Activated CD4-positive, alpha-beta T cell treated with anti-CD3 and anti-CD28 coated beads, Interleukin-2, amount 50 U/mL, for 48 hours (primary cell): Measurements from ENCODE around the gene TPBGL.
A peak's percentile ranks its signal among the peaks of the same experiment; 100 is the strongest.

Experiments
- DNase-seq, 2 experiments: peaks; one replicate each; pipeline ENCODE4 v3.0.0-alpha.2; 2020

TPBGL gene

GRCh38 chr11:75212411-75212810 lies 28.2 kb upstream of the TPBGL start:
- DNase-seq = no peak

DNA sequence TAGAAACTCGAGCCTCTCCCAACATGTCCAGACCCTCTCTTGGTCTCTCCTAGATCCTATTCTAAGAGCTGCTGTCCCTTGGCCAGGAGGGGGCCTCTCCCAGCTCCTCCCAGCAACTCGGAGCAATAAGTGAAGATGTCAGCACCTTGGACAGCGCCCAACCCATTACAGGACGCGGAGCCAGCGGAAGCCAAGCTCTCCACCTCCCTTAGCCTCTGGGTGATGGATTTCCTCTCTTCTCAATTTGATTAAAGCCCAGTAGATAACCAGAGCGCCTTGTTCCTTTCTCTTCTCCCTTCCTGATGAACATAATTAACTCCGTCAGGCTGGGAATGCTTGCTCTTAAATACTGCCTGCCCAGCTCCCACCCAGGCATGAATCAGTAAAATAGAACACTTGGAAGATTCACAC lies 26.2 kb upstream of the TPBGL start:
- peak; percentile 82 to 87 for DNase-seq

DNA sequence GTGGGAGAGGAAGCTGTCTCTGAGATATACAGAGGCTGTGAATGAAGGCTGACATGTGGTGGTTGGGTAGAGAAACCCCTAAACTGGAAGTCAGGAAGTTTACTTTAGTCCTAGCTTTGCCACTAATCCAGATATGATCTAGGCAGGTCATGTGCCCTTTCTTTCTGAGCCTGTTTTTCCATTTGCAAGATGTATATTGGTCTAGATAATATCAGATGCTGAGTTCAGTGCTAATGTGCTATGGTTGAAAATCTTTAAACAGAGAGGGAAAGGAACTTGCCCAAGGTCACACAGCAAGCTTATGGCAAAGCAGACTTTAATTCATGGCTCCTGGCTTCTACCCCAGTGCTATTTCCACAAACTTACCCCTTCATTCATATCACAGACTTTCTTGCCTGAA lies 25.7 kb upstream of the TPBGL start:
- no peak for DNase-seq

GRCh38 chr11:75219869-75220268 lies 20.7 kb upstream of the TPBGL start:
- no peak for DNase-seq

DNA sequence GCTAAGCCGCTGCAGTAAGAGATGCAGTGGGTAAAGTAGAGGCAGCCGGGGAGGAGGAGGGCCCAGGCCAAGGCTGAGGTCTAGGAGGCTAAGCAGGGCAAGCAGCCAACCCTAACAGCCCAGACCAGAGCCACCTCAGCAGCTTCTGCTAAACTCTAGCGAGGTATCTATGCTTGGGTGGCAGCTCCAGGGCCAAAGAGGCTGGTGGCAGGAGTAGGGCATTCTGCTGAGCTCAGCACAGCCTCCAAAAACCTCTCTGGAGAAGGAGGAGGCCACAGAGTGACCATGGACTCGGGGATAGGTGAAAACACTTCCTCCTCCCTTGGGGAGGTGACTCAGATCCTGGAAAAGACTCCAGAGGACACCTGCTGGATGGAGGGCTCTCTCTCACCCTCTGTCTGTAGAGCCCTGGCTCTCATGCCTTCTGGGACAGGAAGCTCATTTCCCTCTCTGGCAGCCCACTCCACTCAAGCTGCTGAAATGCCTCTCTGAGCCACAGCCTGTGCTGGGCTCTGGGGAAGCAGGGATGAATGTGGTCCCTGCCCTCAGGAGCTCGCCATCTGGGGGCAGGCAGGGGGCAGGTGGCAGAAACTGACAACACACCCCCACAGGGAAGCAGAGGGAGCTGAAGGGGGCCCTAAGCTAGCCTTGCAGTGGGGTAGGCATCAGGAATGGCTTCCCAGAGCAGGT lies 16.5 kb upstream of the TPBGL start:
- no peak for DNase-seq

- DNase-seq = no peak
Observed at GRCh38 chr11:75225794-75226193, 14.8 kb upstream of the TPBGL start.

GRCh38 chr11:75229466-75229865 lies 11.1 kb upstream of the TPBGL start:
- DNase-seq = no peak

DNA sequence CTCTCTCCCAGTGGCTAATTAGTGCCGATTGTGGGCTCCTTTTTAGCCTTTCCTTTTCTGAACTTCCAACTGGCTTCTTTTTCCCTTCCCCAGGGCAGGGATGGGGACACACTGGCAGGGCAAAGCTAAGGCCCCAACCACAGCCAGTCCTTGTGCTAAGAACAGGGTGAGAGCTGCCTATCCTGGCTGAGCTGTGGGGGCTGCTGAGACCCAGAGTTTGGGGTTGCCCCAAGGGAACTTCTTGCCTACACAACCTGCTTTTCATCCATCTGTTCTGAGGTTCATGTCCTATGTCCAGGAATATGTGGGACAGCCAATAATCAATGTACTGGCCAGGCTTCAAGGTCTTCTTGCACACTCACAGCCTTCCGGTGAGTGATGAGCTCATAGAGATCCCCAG lies 10.0 kb upstream of the TPBGL start:
- DNase-seq = no peak

- DNase-seq = no peak
Observed at GRCh38 chr11:75233754-75234172, 6.8 kb upstream of the TPBGL start.

GRCh38 chr11:75236062-75236461 lies 4.5 kb upstream of the TPBGL start:
- no peak for DNase-seq

DNA sequence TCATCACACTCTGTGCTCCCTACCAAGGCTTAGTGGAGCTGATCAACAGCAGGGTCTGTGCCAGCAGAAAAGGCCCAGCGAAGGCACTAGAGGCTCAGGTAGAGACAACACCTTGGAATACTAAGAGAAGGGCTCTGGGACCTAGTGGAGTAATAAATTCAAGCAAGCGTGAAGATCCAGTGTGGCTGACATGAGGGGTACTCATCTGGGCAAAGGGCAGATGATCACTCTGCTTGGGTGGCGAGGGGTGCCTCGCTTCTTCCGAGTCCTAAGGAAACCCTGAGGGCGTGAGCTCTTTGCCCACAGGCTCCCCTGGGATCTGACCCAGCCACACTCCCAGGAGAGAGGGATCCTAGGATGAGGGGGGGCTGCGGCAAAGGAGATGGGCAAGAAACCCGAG lies 3.5 kb upstream of the TPBGL start:
- DNase-seq = no peak

- no peak for DNase-seq
Observed at GRCh38 chr11:75238595-75239440, 1.8 kb upstream of the TPBGL start.

- no peak for DNase-seq
Observed at GRCh38 chr11:75239531-75240290, 863 bp upstream of the TPBGL start.

DNA sequence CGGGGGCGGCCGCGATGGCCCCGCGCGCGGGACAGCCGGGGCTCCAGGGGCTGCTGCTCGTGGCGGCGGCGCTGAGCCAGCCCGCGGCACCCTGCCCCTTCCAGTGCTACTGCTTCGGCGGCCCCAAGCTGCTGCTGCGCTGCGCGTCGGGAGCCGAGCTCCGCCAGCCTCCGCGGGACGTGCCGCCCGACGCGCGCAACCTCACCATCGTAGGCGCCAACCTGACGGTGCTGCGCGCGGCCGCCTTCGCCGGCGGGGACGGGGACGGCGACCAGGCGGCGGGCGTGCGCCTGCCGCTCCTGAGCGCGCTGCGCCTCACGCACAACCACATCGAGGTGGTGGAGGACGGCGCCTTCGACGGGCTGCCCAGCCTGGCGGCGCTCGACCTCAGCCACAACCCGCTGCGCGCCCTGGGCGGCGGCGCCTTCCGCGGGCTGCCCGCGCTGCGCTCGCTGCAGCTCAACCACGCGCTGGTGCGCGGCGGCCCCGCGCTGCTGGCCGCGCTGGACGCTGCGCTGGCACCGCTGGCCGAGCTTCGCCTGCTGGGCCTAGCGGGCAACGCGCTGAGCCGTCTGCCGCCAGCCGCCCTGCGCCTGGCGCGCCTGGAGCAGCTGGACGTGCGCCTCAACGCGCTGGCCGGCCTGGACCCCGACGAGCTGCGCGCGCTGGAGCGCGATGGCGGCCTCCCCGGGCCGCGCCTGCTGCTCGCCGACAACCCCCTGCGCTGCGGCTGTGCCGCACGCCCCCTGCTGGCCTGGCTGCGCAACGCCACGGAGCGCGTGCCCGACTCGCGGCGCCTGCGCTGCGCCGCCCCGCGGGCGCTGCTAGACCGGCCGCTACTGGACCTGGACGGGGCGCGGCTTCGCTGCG lies 697 bp downstream of the TPBGL start:
- DNase-seq = peak; percentile 87 to 89

DNA sequence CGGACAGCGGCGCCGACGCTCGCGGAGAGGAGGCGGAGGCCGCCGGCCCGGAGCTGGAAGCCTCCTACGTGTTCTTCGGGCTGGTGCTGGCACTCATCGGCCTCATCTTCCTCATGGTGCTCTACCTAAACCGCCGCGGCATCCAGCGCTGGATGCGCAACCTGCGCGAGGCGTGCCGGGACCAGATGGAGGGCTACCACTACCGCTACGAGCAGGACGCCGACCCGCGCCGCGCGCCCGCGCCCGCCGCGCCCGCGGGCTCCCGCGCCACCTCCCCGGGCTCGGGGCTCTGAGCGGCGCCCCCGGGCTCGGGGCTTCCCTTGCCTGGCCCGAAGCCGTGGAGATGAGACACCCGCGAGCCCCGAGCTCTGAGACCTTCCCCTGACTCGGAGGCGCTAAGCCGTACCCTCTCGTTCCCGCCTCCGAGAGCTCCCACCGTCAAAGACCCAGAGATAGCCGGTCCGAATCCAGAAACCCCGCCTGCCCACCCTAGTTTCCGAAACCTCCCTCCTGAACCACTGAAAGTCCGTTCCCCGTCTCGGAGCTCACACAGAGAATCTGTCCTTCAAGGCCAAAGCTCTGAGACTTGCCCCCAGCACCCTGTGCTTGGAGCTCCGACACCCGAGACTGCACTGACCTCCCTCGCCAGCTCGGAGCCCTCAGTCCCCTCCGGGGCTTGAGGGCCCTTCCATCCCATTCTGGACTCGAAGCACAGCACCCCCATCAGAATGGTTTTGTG lies 1.5 kb downstream of the TPBGL start:
- DNase-seq = no peak

DNA sequence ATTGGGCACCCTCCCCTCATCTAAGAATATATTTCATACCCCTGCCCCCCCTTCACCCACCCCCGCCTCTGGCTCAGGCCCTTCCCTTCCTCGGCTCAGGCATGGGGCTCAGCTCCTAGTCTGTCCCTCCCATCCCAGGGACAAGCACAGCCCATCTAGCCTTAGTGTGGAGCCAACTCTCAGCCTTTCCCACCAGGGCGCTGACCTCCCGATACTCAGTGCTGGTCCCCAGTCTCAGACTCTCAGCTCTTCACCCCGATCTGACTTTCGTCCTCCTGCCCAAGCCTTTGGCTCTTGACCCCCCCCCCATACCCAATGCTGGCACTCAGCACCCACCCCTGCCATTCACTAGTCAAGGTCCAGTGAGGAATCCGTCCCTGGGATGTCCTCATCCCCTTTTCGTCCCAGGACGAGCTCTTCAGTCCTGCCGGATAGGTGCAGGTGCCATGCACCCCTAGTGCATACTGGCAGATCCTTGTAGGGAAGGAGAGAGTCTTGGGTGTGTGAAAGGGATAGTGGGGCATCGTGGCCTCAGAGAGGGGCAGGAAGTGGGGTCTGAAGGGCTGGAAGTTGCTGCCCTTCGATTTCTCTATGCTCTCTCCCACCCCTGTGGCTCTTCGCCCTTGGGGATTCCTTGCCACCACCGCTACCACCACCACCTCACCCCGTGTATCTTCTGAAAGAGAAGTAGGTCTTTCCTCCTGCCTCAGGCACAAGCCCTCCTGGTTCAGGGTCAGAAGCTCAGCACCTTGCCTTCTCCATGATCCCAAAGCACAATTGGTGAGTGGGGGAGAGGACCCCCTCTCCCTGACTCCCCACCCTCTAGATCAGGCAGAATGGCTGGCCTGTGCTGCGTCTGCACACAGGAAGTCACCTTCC lies 2.4 kb downstream of the TPBGL start:
- no peak for DNase-seq

- DNase-seq = no peak
Observed at GRCh38 chr11:75244052-75244814, 3.7 kb downstream of the TPBGL start.

DNA sequence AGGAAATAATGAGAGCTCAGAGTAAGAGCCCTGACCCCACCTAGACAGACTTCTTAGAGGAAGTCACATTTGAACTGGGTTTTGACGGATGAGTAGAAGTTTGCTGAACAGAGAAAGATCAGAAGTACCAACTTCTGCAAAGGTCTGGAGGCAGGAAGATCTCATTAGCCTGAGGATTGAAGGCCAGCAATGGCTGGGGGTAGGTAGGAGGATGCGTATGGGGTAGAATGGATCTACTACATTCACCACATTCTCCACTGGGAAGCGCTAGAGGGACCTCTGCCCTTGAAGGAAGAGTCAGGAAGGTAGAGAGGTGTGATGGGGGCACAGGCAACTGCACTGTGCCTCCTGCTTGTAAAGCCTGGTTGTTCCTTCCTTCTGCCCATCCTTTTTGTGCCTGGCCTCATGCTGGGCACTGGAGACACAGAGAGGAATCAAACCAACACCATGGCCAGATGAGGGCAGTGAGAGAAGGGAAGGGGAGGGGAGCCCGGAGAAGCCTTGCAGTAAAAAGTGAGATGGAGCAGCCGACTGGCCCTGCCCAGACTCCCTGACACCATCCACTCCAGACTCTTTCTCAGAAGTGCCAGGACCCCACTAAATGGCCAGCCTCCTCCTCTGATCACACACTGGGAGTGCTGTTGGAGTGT lies 4.9 kb downstream of the TPBGL start:
- no peak for DNase-seq

DNA sequence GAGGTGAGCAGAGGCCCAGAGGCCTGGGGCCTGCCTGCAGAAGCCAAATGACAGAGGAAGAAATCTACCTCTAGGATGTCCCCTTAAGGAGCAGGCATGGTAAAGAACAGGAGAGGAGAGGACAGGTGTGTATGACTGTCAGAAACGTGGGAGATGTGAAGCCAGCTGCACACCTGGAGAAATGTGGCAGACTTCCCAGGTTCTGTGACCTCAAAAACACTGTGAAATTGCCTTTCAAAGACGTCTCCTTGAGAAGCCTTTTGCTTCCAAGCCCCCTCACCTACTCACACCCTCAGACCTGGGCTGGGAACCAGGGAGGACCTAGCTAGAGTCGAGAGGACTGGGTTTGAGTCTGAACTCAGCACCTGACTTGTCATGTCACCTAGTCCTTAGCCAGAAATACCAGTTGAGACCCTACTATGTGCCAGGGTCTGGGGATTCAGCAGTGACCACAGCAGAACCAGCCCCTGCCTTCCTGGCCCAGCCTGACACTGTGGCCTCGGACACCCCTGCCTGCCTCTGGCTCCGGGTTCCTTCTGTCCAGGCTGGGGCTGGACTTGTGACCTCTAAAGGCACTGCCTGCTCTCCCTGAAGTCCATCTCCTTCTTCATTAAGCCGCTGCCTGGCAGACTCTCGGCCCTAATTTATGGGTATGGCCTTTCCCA lies 5.6 kb downstream of the TPBGL start:
- DNase-seq = no peak
